Natural killer cell treated with Interleukin-12 subunit alpha and Interleukin-12 subunit beta and Interleukin-15 and Interleukin-18, amount 100 ng/mL, for 72 hours (primary cell): ENCODE data around the gene SF1. TPM values are rescaled to one million over a fixed set of nuclear protein-coding genes. Genes with fewer than 3 reads are reported as not detected.
"Not testable (repeated sequence)": the region's sequence is repeated elsewhere in the genome, so short reads cannot be mapped to it uniquely, and the experiment has no call there.

ENCODE experiments used
- ATAC-seq, 2 donors: fragments of 150-1000 bp; cut with Tn5 transposase in 1 of 2; sonication (Bioruptor Pico), chemical (Tn5 transposase) in 1 of 2; 2 replicates each; pipeline ENCODE4 v1.10.0; 2021
- DNase-seq: peaks from one replicate; pipeline ENCODE4 v3.0.0; 2022; ENCODE audit warnings: low spot score
- H3K27ac Mint-ChIP-seq, 2 donors: 1 replicate in 1 of 2; 2 replicates in 1 of 2; pipeline ENCODE4 v1.8.0; 2022; ENCODE audit warnings: mixed read lengths in 2 of 2, mild to moderate bottlenecking in 1 of 2, moderate library complexity in 1 of 2
- H3K27me3 Mint-ChIP-seq, 2 donors: 1 replicate in 1 of 2; 2 replicates in 1 of 2; pipeline ENCODE4 v1.8.0; 2022; ENCODE audit warnings: mixed read lengths in 2 of 2
- H3K36me3 Mint-ChIP-seq: one replicate; pipeline ENCODE4 v1.8.0; 2022; ENCODE audit warnings: mixed read lengths
- H3K4me1 Mint-ChIP-seq, 2 donors: 1 replicate in 1 of 2; 2 replicates in 1 of 2; pipeline ENCODE4 v1.8.0; 2022; ENCODE audit warnings: low read depth in 2 of 2, mixed read lengths in 2 of 2, mild to moderate bottlenecking in 1 of 2
- H3K4me3 Mint-ChIP-seq: one replicate; pipeline ENCODE4 v1.8.0; 2022; ENCODE audit warnings: mixed read lengths
- H3K9me3 Mint-ChIP-seq: 2 replicates; pipeline ENCODE4 v1.8.0; 2022; ENCODE audit warnings: mixed read lengths
- total RNA-seq, 2 donors: library from RNA; stranded (reverse); gene quantifications; one replicate each; pipeline ENCODE4 v1.2.3, GENCODE V29; 2022

SF1 gene, protein sequence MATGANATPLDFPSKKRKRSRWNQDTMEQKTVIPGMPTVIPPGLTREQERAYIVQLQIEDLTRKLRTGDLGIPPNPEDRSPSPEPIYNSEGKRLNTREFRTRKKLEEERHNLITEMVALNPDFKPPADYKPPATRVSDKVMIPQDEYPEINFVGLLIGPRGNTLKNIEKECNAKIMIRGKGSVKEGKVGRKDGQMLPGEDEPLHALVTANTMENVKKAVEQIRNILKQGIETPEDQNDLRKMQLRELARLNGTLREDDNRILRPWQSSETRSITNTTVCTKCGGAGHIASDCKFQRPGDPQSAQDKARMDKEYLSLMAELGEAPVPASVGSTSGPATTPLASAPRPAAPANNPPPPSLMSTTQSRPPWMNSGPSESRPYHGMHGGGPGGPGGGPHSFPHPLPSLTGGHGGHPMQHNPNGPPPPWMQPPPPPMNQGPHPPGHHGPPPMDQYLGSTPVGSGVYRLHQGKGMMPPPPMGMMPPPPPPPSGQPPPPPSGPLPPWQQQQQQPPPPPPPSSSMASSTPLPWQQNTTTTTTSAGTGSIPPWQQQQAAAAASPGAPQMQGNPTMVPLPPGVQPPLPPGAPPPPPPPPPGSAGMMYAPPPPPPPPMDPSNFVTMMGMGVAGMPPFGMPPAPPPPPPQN
- total RNA-seq: 100 to 1,000 TPM; 376 to 425 TPM

DNA sequence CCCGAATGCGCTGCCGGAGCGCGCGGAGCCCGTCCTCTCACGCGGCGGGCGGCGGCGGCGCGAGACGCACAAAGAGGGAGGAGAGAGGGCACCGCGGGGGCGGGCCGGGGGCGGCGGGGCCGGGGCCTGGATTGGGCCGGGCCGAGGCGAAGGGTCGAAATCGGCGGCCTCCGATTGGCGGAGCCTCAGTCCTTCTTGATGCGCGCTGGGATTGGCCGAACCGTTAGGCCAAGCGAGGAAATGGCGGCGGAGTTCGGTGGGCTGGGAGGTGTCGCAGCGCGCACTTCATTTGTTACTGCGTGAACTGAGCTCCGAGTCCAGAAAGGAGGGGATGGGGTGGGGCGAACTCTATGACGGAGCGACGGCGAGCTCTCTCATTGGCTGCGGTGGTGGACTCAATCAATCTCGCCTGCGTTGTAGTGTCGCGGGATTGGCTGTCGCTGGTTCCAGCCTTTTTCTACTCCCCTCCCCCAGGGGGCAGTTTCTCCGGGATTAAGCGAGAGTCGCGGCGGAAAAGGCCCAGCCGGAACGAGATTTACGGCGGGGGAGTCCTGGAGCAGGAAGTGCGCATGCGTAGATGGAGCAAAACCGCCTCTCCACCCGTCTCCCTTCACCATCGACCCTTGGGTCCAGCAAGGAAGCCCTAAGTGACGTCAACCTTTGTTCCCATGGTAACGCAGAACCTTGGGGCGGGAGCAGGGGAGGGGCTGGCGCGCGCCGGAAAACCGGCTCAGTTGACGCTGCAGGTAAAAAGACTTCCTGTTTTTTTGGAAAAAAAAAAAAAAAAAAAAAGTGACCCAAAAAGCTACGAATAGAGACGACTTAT is at the start of gene SF1:
TSS of gene SF1 (minus strand) at position 70 of the 826 bp plus-strand sequence. CDS start 150 bp downstream, outside the sequence.
- DNase-seq (peak; percentile 100), ATAC-seq (peak; percentile 93 to 94)
- Mint-ChIP-seq H3K9me3 (no peaks in the 10 kb centered on the region), H3K27ac (peak within 1 kb of the TSS; percentile 98 to 100), H3K4me1 (peaks cover 34 to 44% of the 10 kb centered on the region in 2 donors), H3K27me3 (no peaks in the 10 kb centered on the region), H3K36me3 (peaks cover 35% of the 10 kb centered on the region), H3K4me3 (peak within 1 kb of the TSS; percentile 91)

DNA sequence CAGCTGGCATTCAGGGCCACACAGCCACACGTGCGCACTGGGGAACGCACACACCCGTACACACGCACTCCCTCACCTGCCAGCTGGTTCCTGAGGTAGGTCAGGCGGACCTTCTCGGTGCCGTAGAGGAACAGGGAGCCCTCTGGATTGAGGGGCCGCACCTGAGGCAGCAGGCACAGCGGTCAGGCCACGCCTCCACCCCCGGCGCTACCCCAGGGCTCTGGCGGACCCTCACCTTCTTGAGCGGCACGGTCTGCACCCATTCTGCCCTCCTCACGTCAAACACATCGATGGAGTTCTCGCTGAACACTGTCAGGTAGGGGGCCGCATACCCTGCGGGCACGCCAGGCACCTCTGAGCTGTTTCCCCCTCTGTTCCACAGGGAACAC is 49.1 kb upstream of the SF1 start:
- Mint-ChIP-seq H3K9me3 (no peaks in the 10 kb centered on the region), H3K27me3 (no peaks in the 10 kb centered on the region), H3K4me3 (no peak overlapping the region), H3K36me3 (no peaks in the 10 kb centered on the region), H3K4me1 (no peaks in the 10 kb centered on the region), H3K27ac (no peak overlapping the region)
- DNase-seq (no peak), ATAC-seq (no peak)

DNA sequence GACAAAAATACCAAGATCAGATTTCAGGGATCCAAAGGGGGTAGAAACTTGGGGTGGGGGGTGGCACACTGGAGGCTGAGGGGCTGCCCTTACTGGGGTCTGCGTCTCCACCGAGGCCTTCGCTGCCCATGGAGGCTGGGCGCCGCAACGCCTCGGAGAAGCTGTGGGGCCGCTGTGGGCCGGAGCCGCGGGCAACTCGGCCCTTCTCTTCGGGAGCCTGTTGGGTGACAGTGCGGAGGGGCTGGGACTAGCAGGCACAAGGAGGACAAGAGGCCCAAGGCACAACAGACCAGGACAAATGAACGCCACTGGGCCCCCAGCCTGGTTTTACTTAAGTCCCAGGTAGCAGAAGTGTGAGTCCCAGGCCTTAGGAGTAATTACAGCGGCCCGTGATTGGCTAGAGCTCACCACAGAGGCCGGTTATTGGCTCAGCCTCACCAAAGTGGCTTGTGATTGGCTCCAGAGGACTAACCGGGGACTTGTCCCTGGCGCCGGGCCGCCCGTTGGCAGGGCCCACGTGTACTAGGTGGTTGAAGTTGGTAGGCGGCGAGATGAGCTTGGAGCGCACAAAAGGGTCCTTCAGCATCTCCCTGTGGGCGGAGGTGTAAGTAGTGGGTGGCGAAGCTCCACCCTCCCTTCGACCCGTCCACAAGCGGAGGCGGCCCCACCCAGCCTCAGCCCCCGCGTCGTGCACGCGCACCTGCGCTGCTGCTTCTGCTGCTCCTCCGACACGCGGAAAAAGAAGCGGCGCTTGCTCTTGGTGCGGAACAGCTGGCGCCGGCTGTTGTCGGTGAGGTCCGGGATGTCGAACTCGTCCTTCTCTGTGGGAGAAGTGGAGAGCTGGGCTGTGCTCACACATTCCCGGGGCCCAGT is 48.5 kb upstream of the SF1 start:
- no peaks in the 10 kb centered on the region for H3K36me3 Mint-ChIP-seq
- no peak overlapping the region for H3K4me3 Mint-ChIP-seq
- no peaks in the 10 kb centered on the region for H3K27me3 Mint-ChIP-seq
- no peaks in the 10 kb centered on the region for H3K9me3 Mint-ChIP-seq
- DNase-seq (no peak), ATAC-seq (no peak)
- no peaks in the 10 kb centered on the region for H3K4me1 Mint-ChIP-seq
- H3K27ac Mint-ChIP-seq: no peak overlapping the region

DNA sequence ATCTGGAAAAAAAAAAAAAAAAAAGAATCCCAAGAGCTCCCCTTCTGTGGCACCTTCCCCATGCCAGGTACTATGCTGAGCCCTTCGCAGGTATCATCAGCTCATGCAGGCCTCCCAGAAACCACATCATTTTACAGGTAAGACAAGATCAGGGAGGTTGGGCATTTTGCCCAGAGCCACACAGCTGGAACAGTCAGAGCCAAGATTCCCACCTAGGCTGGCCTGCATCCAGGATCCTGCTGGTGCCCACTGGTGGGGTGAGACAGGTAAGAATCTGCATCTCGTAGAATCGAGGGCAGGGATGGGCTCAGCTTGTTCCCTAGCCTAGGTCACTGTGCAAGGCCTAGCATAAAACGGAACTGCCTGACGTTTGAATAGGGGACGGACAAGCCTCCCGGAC is 47.7 kb upstream of the SF1 start:
- no peaks in the 10 kb centered on the region for H3K9me3 Mint-ChIP-seq
- H3K27me3 Mint-ChIP-seq: no peaks in the 10 kb centered on the region
- peaks cover 0 to under 1% of the 10 kb centered on the region in 2 donors for H3K4me1 Mint-ChIP-seq
- no peaks in the 10 kb centered on the region for H3K36me3 Mint-ChIP-seq
- no peak overlapping the region for H3K27ac Mint-ChIP-seq
- H3K4me3 Mint-ChIP-seq: no peak overlapping the region
- no peak for DNase-seq
- ATAC-seq: no peak

DNA sequence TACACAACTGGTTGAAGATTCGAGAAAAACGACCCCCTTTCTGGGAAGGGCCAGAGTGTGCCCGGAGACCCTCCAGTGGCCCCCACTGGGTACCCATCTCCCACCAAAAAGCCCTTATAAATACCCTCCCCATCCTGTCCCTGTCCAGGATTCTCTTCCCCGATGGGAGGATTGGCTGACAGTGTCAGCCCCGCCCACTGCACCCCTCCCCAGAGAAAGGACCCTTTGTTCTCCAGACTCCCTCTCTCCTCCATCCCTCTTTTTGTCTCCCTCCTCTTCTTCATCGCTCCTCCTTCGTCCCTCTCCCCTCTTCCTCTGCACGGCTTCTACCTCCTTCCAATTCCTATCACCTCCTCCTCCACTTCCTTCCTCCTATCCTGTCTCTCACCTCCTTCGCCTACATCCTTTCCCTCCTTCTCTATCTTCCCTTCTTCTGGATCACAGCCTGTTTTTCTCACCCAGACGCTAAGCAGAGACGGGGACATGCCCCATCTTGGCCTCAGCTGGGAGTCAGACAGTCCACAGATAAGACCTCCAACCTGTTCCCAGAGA is 45.3 kb upstream of the SF1 start:
- Mint-ChIP-seq H3K27me3 (no peaks in the 10 kb centered on the region), H3K9me3 (no peaks in the 10 kb centered on the region), H3K4me1 (peaks cover 0 to 3% of the 10 kb centered on the region in 2 donors), H3K4me3 (no peak overlapping the region), H3K27ac (peak overlapping the region in 1 of 2 donors; percentile 20), H3K36me3 (no peaks in the 10 kb centered on the region)
- ATAC-seq (no peak), DNase-seq (no peak)

DNA sequence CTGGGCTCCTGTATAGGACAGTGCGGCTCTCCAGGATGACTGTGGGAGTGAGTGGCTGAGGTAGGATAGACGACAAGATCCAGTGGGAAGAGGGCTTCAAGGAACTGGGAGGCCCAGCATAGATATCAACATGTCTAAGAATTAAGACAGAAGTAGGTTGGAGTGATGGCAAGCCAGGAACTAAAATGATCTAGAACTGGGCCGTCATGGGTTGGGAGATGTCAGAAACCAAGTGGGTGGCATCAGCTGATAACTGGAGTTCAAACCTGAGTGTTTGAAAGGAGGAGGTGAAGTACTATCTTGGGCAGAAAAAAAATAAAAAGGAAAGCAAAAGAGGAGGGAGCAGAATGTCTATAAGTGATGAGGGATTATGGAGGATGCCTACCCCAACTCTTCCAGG is 39.1 kb upstream of the SF1 start:
- Mint-ChIP-seq H3K27ac (peak overlapping the region in 1 of 2 donors; percentile 43), H3K9me3 (no peaks in the 10 kb centered on the region), H3K27me3 (no peaks in the 10 kb centered on the region), H3K4me3 (no peak overlapping the region), H3K4me1 (peaks cover 0 to 3% of the 10 kb centered on the region in 2 donors), H3K36me3 (no peaks in the 10 kb centered on the region)
- DNase-seq (no peak), ATAC-seq (no peak)

DNA sequence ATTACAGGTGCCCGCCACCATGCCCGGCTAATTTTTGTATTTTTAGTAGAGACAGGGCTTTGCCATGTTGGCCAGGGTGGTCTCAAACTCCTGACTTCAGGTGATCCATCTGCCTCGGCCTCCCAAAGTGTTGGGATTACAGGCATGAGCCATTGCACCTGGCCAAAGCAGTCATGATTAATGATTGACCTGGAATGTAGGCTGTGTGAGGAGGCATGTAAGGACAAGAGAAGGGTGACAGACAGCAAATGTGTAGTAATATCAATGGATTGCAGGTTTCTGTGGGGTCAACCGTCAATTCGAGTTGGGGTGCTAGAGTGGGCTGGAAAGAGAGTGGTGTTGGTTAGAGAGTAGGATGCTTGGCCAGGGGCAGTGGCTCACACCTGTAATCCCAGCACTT is 37.1 kb upstream of the SF1 start:
- H3K4me1 Mint-ChIP-seq, H3K9me3 Mint-ChIP-seq, H3K4me3 Mint-ChIP-seq, H3K36me3 Mint-ChIP-seq, H3K27me3 Mint-ChIP-seq, ATAC-seq, DNase-seq, H3K27ac Mint-ChIP-seq: not testable (repeated sequence)

DNA sequence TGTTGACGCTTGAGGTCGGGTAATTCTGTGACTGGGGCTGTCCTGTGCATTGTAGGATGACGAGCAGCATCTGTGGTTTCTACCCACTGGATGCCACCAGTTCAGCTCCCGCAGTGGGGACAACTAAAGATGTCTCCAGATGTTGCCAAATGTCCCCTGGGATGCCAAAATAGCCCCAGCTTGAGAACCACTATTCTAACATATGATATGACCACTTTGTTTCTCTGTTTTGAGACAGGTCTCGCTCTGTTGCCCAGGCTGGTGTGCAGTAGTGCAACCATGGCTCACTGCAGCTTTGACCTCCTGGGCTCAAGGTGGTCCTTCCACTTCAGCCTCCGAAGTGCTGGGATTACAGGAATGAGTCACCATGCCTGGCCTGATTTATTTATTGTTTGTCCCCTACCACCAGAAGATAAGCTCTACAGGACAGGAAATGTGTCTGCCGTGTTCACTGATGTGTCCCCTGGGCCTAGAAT is 36.4 kb upstream of the SF1 start:
- no peak overlapping the region for H3K27ac Mint-ChIP-seq
- DNase-seq (no peak), ATAC-seq (no peak)
- no peaks in the 10 kb centered on the region for H3K27me3 Mint-ChIP-seq
- no peak overlapping the region for H3K4me3 Mint-ChIP-seq
- no peaks in the 10 kb centered on the region for H3K36me3 Mint-ChIP-seq
- no peaks in the 10 kb centered on the region for H3K9me3 Mint-ChIP-seq
- H3K4me1 Mint-ChIP-seq: peaks cover 7 to 8% of the 10 kb centered on the region in 2 donors

DNA sequence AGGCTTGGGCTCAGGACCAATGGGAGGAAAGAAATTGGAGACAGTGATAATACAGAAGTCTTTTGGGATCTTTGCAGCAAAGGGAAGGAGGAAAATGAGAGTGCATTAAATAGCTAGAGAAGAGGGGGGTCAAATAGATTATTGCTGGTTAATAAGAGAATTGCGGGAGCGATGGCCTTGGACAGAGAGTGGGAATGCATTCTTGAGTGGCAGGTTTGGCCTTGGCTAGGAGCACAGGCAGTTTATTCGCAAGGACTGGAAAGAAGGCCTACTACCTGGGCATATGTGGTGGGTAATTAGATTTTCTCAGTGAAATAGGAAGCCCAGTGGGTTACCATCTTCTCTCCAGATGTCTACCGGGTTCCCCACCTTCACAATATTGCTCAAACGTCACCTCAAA is 35.5 kb upstream of the SF1 start:
- no peak overlapping the region for H3K4me3 Mint-ChIP-seq
- peaks cover 14 to 15% of the 10 kb centered on the region in 2 donors for H3K4me1 Mint-ChIP-seq
- no peaks in the 10 kb centered on the region for H3K9me3 Mint-ChIP-seq
- no peak overlapping the region for H3K27ac Mint-ChIP-seq
- no peaks in the 10 kb centered on the region for H3K36me3 Mint-ChIP-seq
- DNase-seq (no peak), ATAC-seq (no peak)
- no peaks in the 10 kb centered on the region for H3K27me3 Mint-ChIP-seq

DNA sequence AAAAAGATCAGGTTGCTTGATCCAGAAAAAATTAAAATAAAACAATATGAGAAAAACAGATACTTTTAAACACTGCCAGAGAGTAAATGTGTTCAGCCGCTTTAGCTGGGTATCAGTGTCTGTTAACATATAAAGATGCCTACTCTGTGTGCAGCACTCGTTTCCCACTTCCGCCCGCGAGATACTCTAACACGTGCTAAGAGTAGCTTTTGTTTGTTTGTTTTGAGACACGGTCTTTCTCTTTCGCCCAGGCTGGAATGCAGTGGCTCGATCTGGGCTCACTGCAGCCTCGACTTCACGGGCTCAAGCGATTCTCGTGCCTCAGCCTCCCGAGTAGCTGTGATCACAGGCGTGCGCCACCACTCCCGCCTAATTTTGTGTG is 32.5 kb upstream of the SF1 start:
- H3K9me3 Mint-ChIP-seq: no peaks in the 10 kb centered on the region
- no peaks in the 10 kb centered on the region for H3K36me3 Mint-ChIP-seq
- no peak for DNase-seq
- no peaks in the 10 kb centered on the region for H3K27me3 Mint-ChIP-seq
- peak overlapping the region; percentile 93 for H3K4me3 Mint-ChIP-seq
- peaks cover 20 to 21% of the 10 kb centered on the region in 2 donors for H3K4me1 Mint-ChIP-seq
- peak; percentile 16 to 51 for ATAC-seq
- H3K27ac Mint-ChIP-seq: peak overlapping the region; percentile 88 to 93

DNA sequence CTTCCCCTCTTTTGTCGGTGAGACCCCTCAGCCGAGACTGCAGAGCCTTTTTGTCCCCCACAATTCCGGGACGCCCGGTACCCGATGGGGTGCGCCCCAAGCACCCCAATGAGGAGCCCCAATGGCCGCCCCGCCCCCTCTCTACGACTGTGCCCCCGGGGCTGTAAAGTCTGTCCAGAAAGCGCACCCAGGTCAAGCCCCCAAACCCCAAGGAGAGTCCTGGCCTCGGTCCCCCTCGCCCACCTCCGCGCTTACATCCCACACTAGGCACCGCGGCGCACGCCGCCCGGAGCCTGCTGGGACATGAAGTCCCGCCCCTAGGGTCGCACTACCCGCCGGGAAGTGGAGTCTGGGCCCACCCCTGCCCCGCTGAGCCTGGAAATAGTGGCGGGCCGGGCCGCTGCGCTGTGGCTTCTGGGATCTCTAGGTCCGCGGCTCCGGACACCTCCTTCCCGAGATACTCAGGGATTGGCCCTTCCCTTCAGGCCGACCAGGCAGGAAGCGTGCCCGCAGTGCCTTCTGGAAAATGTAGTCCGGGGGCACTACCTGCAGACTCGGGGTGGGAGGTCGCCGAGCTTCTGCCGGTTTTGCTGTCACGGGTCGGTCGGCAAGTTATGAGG is 32.0 kb upstream of the SF1 start, which contains the start of gene MEN1:
TSS of gene MEN1 (minus strand) at position 281 of the 620 bp plus-strand sequence. CDS start 442 bp downstream, outside the sequence.
- Mint-ChIP-seq H3K36me3 (no peaks in the 10 kb centered on the region), H3K27me3 (no peaks in the 10 kb centered on the region)

DNA sequence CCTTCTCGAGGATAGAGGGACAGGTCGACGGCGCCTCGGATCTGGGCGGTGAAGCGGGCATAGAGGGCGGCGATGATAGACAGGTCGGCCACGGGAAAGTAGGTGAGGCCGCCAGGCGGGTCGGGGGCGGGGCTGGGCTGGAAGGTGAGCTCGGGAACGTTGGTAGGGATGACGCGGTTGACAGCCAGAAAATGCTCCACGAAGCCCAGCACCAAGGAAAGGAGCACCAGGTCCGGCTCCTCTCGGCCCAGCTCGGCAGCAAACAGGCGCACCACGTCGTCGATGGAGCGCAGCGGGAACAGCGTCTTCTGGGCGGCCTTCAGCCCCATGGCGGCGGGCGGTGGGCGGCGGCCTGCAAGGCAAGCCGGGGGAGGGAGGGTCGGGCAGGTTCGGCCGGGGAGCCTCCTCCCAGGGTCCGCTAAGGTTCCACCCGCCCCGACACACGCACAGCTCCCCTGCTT is 31.5 kb upstream of the SF1 start:
- H3K4me1 Mint-ChIP-seq: peaks cover 20 to 21% of the 10 kb centered on the region in 2 donors
- ATAC-seq (peak; percentile 1 to 18), DNase-seq (no peak)
- peak overlapping the region; percentile 93 for H3K4me3 Mint-ChIP-seq
- no peaks in the 10 kb centered on the region for H3K27me3 Mint-ChIP-seq
- no peaks in the 10 kb centered on the region for H3K36me3 Mint-ChIP-seq
- peak overlapping the region; percentile 88 to 93 for H3K27ac Mint-ChIP-seq
- H3K9me3 Mint-ChIP-seq: no peaks in the 10 kb centered on the region

More for the DNA sequence above, 32.0 kb upstream of the SF1 start, which contains the start of gene MEN1:
- Mint-ChIP-seq H3K27ac (peak within 1 kb of the TSS; percentile 88 to 93), H3K4me1 (peaks cover 20 to 21% of the 10 kb centered on the region in 2 donors), H3K4me3 (peak within 1 kb of the TSS; percentile 93), H3K9me3 (no peaks in the 10 kb centered on the region)
- peak; percentile 94 to 96 for ATAC-seq
- peak; percentile 87 for DNase-seq
